ENCODE data around the gene ADCY5.

ADCY5 gene

DNA sequence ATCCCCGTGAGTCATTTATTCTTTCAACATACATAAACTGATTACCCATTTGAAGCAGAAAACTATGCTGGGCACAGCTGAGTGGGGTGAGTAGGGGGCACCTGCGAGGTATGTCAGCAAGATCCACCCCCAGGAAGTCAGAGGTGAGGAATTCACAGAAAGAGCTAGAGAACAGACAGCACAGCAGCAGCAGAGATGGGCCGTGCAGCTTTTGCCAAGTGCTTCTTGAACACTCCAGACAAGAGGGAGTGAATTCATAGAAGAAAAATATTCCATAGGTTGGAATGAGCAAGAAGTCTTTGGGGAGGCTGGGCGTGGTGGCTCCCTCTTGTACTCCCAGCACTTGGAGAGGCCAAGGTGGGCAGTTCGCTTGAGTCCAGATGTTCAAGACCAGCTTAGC lies 9.4 kb upstream of the ADCY5 start:
- Histone ChIP-seq H3K27me3 (ENCODE audit: control insufficient read depth, insufficient read depth, low read length) (peaks cover 7% of the 10 kb centered on the region; the same call in 1 of the 2 replicates), H3K4me1 (ENCODE audit: control insufficient read depth, insufficient read depth, low read length) (peaks cover 19% of the 10 kb centered on the region), H3K4me3 (ENCODE audit: low read depth, low read length) (no peak overlapping the region), H3K9ac (ENCODE audit: low read length) (no peak overlapping the region), H3K9me3 (ENCODE audit: control insufficient read depth, insufficient read depth, low read depth, low read length) (no peaks in the 10 kb centered on the region), H3K36me3 (ENCODE audit: control insufficient read depth, insufficient read depth, low read length) (no peaks in the 10 kb centered on the region), H3K27ac (ENCODE audit: low read depth, low read length) (no peak overlapping the region)

DNA sequence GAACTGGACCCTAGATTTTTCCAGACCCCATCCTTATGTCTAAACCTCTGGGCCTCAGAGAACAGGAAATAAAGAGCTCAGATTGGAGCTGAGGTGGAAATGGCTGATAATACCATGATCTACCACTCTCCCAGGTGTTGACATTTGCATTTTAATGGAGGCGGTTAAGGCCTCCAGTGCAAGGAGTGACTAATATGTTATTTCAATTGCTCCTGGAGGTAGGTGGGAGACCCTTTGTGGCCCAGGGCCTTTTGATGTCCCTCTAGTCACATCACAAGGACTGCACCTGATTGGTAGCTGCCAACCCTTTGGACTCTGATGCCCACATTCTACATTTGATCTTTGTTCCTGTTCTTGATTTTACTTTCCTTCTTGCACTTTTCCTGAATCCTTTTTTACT lies 9.0 kb upstream of the ADCY5 start:
- Histone ChIP-seq H3K4me3 (ENCODE audit: low read depth, low read length) (0 out of 2 replicates have a peak overlapping the region, but pooled peaks have one; percentile 8), H3K9me3 (ENCODE audit: control insufficient read depth, insufficient read depth, low read depth, low read length) (no peaks in the 10 kb centered on the region), H3K4me1 (ENCODE audit: control insufficient read depth, insufficient read depth, low read length) (peaks cover 19% of the 10 kb centered on the region), H3K27me3 (ENCODE audit: control insufficient read depth, insufficient read depth, low read length) (peaks cover 7% of the 10 kb centered on the region; the same call in 1 of the 2 replicates), H3K9ac (ENCODE audit: low read length) (no peak overlapping the region), H3K27ac (ENCODE audit: low read depth, low read length) (no peak overlapping the region), H3K36me3 (ENCODE audit: control insufficient read depth, insufficient read depth, low read length) (no peaks in the 10 kb centered on the region)

- H3K9ac ChIP-seq (ENCODE audit: low read length): no peak overlapping the region
- H3K27ac ChIP-seq (ENCODE audit: low read depth, low read length): no peak overlapping the region
- no peaks in the 10 kb centered on the region for H3K36me3 ChIP-seq (ENCODE audit: control insufficient read depth, insufficient read depth, low read length)
- H3K4me1 ChIP-seq (ENCODE audit: control insufficient read depth, insufficient read depth, low read length): peaks cover 11% of the 10 kb centered on the region
- no peaks in the 10 kb centered on the region for H3K9me3 ChIP-seq (ENCODE audit: control insufficient read depth, insufficient read depth, low read depth, low read length)
- peaks cover 34% of the 10 kb centered on the region for H3K27me3 ChIP-seq (ENCODE audit: control insufficient read depth, insufficient read depth, low read length)
- no peak overlapping the region for H3K4me3 ChIP-seq (ENCODE audit: low read depth, low read length)
Measured at GRCh38 chr3:123453675-123454074, 4.8 kb upstream of the ADCY5 start.

- no peaks in the 10 kb centered on the region for H3K36me3 ChIP-seq (ENCODE audit: control insufficient read depth, insufficient read depth, low read length)
- H3K4me3 ChIP-seq (ENCODE audit: low read depth, low read length): no peak overlapping the region
- H3K4me1 ChIP-seq (ENCODE audit: control insufficient read depth, insufficient read depth, low read length): no peaks in the 10 kb centered on the region; the same call in 1 of the 2 replicates
- peaks cover 57% of the 10 kb centered on the region for H3K27me3 ChIP-seq (ENCODE audit: control insufficient read depth, insufficient read depth, low read length)
- no peaks in the 10 kb centered on the region for H3K9me3 ChIP-seq (ENCODE audit: control insufficient read depth, insufficient read depth, low read depth, low read length)
- H3K9ac ChIP-seq (ENCODE audit: low read length): no peak overlapping the region
- no peak overlapping the region for H3K27ac ChIP-seq (ENCODE audit: low read depth, low read length)
Measured at GRCh38 chr3:123451186-123451585, 2.3 kb upstream of the ADCY5 start.

- Histone ChIP-seq H3K36me3 (ENCODE audit: control insufficient read depth, insufficient read depth, low read length) (no peaks in the 10 kb centered on the region), H3K27me3 (ENCODE audit: control insufficient read depth, insufficient read depth, low read length) (peaks cover 68% of the 10 kb centered on the region), H3K9ac (ENCODE audit: low read length) (no peak overlapping the region), H3K27ac (ENCODE audit: low read depth, low read length) (no peak overlapping the region), H3K4me3 (ENCODE audit: low read depth, low read length) (peak overlapping the region; percentile 67), H3K9me3 (ENCODE audit: control insufficient read depth, insufficient read depth, low read depth, low read length) (no peaks in the 10 kb centered on the region), H3K4me1 (ENCODE audit: control insufficient read depth, insufficient read depth, low read length) (no peaks in the 10 kb centered on the region; the same call in 1 of the 2 replicates)
Measured at GRCh38 chr3:123449997-123450604, 1.2 kb upstream of the ADCY5 start.

DNA sequence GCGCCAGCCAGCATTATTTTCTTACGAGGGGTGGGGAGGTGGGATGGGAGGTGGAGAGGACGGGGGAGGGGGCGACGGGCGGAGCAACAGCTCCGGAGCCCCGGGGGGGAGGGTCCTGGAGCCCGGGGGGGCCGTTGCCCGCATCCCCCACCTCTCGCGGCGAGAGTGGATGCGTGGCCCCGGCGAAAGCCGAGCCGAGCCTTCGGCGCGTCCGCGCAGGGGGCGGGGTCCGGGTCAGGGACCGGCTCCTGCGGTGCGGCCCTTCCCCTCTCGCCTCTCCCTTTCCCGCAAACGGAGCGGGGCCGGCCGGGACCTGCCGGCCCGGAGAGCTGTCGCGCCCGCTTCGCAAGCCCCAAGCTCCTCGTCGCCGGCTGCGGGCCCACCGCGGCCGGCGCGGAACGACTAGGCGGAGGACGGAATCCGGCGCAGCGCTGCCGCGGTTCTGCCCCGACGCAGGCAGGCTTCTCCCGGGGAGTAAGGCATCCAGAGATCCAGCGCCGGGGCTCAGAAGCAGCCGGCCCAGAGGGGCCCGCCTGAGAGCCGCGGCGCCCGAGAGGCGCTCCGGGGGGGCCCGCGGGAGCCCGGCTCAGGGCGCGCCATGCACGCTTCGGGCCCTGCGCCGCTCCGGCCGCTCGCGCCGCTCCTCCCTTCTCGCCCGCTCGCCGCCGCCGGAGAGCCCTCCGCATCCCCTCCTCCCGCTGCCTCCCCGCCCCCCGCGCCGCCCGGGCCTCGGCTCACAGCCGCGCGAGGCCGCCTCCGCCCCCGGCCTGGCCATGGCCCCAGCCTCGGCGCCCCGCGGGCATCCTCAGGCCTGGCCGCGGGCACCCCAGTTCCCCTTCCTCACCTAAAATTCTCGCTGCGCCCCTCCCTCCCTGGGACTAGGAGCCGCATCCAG lies 459 bp upstream of the ADCY5 start:
- no peak overlapping the region for H3K9ac ChIP-seq (ENCODE audit: low read length)
- no peaks in the 10 kb centered on the region for H3K36me3 ChIP-seq (ENCODE audit: control insufficient read depth, insufficient read depth, low read length)
- H3K9me3 ChIP-seq (ENCODE audit: control insufficient read depth, insufficient read depth, low read depth, low read length): no peaks in the 10 kb centered on the region
- peak overlapping the region; percentile 67 for H3K4me3 ChIP-seq (ENCODE audit: low read depth, low read length)
- H3K27me3 ChIP-seq (ENCODE audit: control insufficient read depth, insufficient read depth, low read length): peaks cover 75% of the 10 kb centered on the region
- H3K4me1 ChIP-seq (ENCODE audit: control insufficient read depth, insufficient read depth, low read length): no peaks in the 10 kb centered on the region; the same call in 1 of the 2 replicates
- no peak overlapping the region for H3K27ac ChIP-seq (ENCODE audit: low read depth, low read length)

- H3K9me3 ChIP-seq (ENCODE audit: control insufficient read depth, insufficient read depth, low read depth, low read length): no peaks in the 10 kb centered on the region
- H3K4me3 ChIP-seq (ENCODE audit: low read depth, low read length): peak overlapping the region; percentile 67
- peaks cover 71% of the 10 kb centered on the region for H3K27me3 ChIP-seq (ENCODE audit: control insufficient read depth, insufficient read depth, low read length)
- no peak overlapping the region for H3K9ac ChIP-seq (ENCODE audit: low read length)
- H3K4me1 ChIP-seq (ENCODE audit: control insufficient read depth, insufficient read depth, low read length): no peaks in the 10 kb centered on the region; the same call in 1 of the 2 replicates
- no peak overlapping the region for H3K27ac ChIP-seq (ENCODE audit: low read depth, low read length)
- H3K36me3 ChIP-seq (ENCODE audit: control insufficient read depth, insufficient read depth, low read length): no peaks in the 10 kb centered on the region
Measured at GRCh38 chr3:123447749-123448517, 957 bp downstream of the ADCY5 start.

GRCh38 chr3:123447416-123447748 lies 1.5 kb downstream of the ADCY5 start:
- no peak overlapping the region for H3K27ac ChIP-seq (ENCODE audit: low read depth, low read length)
- no peak overlapping the region for H3K9ac ChIP-seq (ENCODE audit: low read length)
- no peaks in the 10 kb centered on the region; the same call in 1 of the 2 replicates for H3K4me1 ChIP-seq (ENCODE audit: control insufficient read depth, insufficient read depth, low read length)
- H3K4me3 ChIP-seq (ENCODE audit: low read depth, low read length): peak overlapping the region; percentile 34
- H3K27me3 ChIP-seq (ENCODE audit: control insufficient read depth, insufficient read depth, low read length): peaks cover 71% of the 10 kb centered on the region
- H3K9me3 ChIP-seq (ENCODE audit: control insufficient read depth, insufficient read depth, low read depth, low read length): no peaks in the 10 kb centered on the region
- no peaks in the 10 kb centered on the region for H3K36me3 ChIP-seq (ENCODE audit: control insufficient read depth, insufficient read depth, low read length)

GRCh38 chr3:123446610-123447109 lies 2.2 kb downstream of the ADCY5 start:
- no peaks in the 10 kb centered on the region; the same call in 1 of the 2 replicates for H3K4me1 ChIP-seq (ENCODE audit: control insufficient read depth, insufficient read depth, low read length)
- H3K9ac ChIP-seq (ENCODE audit: low read length): no peak overlapping the region
- H3K27ac ChIP-seq (ENCODE audit: low read depth, low read length): no peak overlapping the region
- peaks cover 71% of the 10 kb centered on the region for H3K27me3 ChIP-seq (ENCODE audit: control insufficient read depth, insufficient read depth, low read length)
- H3K4me3 ChIP-seq (ENCODE audit: low read depth, low read length): no peak overlapping the region
- no peaks in the 10 kb centered on the region for H3K9me3 ChIP-seq (ENCODE audit: control insufficient read depth, insufficient read depth, low read depth, low read length)
- no peaks in the 10 kb centered on the region for H3K36me3 ChIP-seq (ENCODE audit: control insufficient read depth, insufficient read depth, low read length)

DNA sequence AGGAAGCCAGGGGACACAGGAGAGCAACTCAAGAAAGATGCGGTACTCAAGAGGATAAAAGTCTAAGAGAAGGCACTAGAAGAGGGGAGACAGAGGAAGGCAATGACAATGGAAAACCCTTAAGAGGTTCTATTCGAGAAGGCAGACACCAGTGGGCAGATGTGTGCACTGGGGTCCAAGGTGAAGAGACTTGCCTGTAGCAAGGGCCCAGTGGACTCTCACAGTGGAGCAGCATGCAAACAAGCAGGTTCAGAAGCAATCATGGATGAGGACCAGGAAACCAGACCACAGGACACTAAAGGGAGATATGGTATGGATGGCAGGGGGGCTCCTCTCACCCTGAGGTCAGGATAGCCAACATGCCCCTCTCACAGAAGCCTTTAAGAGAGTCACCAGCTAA lies 2.7 kb downstream of the ADCY5 start:
- no peaks in the 10 kb centered on the region; the same call in 1 of the 2 replicates for H3K4me1 ChIP-seq (ENCODE audit: control insufficient read depth, insufficient read depth, low read length)
- H3K4me3 ChIP-seq (ENCODE audit: low read depth, low read length): no peak overlapping the region
- no peak overlapping the region for H3K9ac ChIP-seq (ENCODE audit: low read length)
- no peaks in the 10 kb centered on the region for H3K9me3 ChIP-seq (ENCODE audit: control insufficient read depth, insufficient read depth, low read depth, low read length)
- H3K36me3 ChIP-seq (ENCODE audit: control insufficient read depth, insufficient read depth, low read length): no peaks in the 10 kb centered on the region
- H3K27me3 ChIP-seq (ENCODE audit: control insufficient read depth, insufficient read depth, low read length): peaks cover 67% of the 10 kb centered on the region
- no peak overlapping the region for H3K27ac ChIP-seq (ENCODE audit: low read depth, low read length)
